ENCODE measurements around the gene ZNF200.

The ZNF200 gene

DNA sequence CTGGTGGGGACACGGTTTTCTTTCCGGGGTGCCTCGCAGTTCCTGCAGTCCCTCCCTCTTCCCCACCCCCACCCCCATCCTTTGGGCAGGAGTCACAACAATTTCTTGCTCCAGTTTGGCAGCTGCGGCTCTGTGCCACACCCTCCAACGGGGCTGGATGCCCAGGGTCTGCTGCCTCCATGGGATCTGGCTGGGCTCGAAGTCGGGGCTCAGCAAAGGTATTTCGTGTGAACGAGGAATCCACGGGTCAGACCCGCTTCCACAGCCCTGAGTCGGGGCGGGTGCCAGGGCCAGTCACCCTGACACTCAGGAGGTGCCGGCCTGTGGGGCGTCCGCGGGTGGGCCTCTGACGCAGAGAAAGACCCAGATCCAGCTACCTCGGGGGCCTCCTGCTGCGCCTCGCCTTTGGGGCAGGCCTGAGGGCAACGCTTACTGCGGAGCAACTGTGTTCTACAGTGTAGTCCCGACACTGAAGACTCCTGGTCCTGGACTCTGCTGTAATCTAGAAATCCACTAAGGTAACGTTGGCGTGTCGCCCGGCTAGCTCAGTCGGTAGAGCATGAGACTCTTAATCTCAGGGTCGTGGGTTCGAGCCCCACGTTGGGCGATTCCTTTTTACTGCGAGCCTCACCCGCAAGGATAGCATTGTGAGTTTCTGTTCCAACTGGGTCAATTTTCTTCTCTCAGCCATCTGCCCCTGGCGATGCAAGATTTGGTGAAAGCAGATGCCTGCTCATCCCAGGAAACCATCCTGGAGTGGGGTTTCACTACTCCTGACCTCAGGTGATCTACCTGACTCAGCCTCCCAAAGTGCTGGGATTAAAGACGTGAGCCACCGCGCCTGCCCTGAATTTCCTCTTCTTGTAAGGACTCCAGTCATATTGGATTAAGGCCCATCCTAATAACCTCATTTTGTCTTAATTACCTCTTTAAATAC lies 59.5 kb downstream of the ZNF200 start:
- no peak for DNase-seq (ENCODE audit: low spot score)

DNA sequence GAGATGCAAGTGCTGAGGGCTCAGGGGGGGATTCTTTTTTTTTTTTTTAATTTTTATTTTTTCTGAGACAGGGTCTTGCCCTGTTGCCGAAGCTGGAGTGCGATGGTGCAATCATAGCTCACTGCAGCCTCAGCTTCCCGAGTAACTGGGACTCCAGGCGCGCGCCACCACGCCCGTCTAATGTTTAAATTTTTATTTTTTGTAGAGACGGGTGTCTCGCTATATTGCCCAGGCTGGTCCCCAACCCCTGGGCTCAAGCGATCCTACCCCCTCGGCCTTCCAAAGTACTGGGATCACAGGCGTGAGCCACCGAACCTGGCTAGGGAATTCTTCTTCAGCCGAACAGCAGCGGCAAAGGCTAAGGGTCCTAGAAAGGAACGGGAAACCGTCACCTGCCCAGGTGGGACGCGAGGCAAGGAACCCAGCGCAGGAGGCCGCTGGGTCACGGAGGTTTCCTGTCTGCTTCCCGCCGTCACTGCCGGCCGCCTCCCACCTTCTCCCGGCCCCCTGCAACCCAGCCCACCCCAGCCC lies 60.3 kb downstream of the ZNF200 start:
- DNase-seq (ENCODE audit: low spot score) = no peak

GRCh38 chr16:3173892-3174617 lies 60.9 kb downstream of the ZNF200 start:
- no peak for DNase-seq (ENCODE audit: low spot score)

Measured in GM03348 (cell line).